ENCODE measurements around the gene PC. TPM values are rescaled to one million over a fixed set of nuclear protein-coding genes. Genes with fewer than 3 reads are reported as not detected.

Gene PC
- total and polyA plus RNA-seq, 2 donors (not counting 3 experiments of a cell fraction or from before 2014, with no cell fraction given): 5.5 to 17.5 TPM

DNA sequence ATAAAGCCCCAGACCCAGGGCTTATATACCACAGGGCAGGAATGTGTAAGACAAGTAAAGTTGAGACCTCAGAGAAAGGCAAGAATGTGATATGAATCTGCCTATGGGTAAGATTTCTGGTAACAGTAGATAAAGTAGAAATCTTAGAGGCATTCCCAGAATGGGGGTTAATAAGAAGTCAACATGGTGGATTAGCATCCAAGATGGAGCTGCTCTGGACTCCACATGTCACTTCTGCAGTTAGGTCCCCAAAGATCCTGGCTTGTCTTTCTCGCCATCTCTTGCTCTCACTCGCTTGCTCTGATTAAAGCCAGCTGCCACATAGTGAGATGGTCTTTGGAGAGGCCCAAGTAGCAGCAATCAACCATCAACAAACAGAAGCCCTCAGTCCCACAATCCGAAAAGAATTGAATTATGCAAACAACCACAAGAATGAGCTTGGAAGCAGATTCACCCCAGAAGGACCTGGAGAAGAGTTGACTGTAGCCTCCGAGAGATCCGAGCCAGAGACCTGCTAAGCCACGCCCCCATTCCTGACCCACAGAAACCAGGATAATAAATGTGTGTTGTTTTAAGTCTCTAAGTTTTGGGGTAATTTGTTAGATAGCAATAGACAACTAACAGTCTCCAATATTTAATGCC, 11.5 kb upstream of the PC start:
- Histone ChIP-seq H3K36me3 (ENCODE audit: control insufficient read depth in 2 of 2, extremely low read depth in 1 of 2, insufficient read depth in 2 of 2, low read length in 2 of 2) (no peaks in the 10 kb centered on the region), H3K79me2 (ENCODE audit: control insufficient read depth, insufficient read depth, low read length) (no peaks in the 10 kb centered on the region), H3K4me2 (ENCODE audit: insufficient read depth, low read length) (no peak overlapping the region), H3K27ac (ENCODE audit: insufficient read depth, low read depth, low read length) (peak overlapping the region; percentile 69), H3K4me3 (replicated peaks in 1 of 3; ENCODE audit: insufficient read depth in 1 of 3, low read depth in 1 of 3, low read length in 3 of 3) (no peak overlapping the region), H3K9ac (replicated peaks; ENCODE audit: extremely low read depth, insufficient read depth, low read length) (no peak overlapping the region), H3K9me1 (replicated peaks; ENCODE audit: control insufficient read depth, extremely low read depth, insufficient read depth, low read length) (no peaks in the 10 kb centered on the region), H3K27me3 (ENCODE audit: control insufficient read depth in 2 of 2, insufficient read depth in 2 of 2, low read length in 2 of 2) (no peaks in the 10 kb centered on the region), H3K4me1 (ENCODE audit: control insufficient read depth, extremely low read depth, insufficient read depth, low read length) (peaks cover 26% of the 10 kb centered on the region), H4K20me1 (replicated peaks; ENCODE audit: control insufficient read depth, extremely low read depth, insufficient read depth, low read length) (no peaks in the 10 kb centered on the region), H2AFZ (ENCODE audit: low read depth, low read length) (no peak overlapping the region), H3K9me3 (replicated peaks; ENCODE audit: control insufficient read depth, insufficient read depth, low read length) (no peaks in the 10 kb centered on the region)
- intact Hi-C loops (cut with micrococcal nuclease): no loop called here
- FAIRE-seq (no peak), DNase-seq (ENCODE audit: low read depth, low spot score) (no peak)
- BruUV-seq (replicated peaks): no TSS peak
- CTCF ChIA-PET: no interaction called here
- POLR2A ChIA-PET: no interaction called here
- dilution Hi-C loops (cut with MboI; ENCODE audit: extremely low pct_ligation_motif_present, low sequenced_read_pairs): no loop called here
- TF ChIP-seq POLR2A (IDR thresholded peaks at IDR 0.05; ENCODE audit: low read depth, low read length) (no peak), JUN (IDR thresholded peaks at IDR 0.05; ENCODE audit: borderline replicate concordance, insufficient read depth, insufficient read length, low read depth) (no peak), POLR2AphosphoS5 (IDR thresholded peaks at IDR 0.05; ENCODE audit: insufficient read depth, low read depth, low read length) (no peak), GATA2 (IDR thresholded peaks at IDR 0.05; ENCODE audit: insufficient read depth, insufficient read length, low read depth, low read length) (no peak), MYC (IDR thresholded peaks at IDR 0.05; ENCODE audit: low read depth, low read length) (no peak), CTCF (IDR thresholded peaks at IDR 0.05; ENCODE audit: extremely low read depth in 1 of 2, insufficient read depth in 1 of 2, low read depth in 1 of 2, low read length in 2 of 2) (no peak), FOS (IDR thresholded peaks at IDR 0.05; ENCODE audit: borderline replicate concordance, insufficient read depth, low read length) (no peak), MAX (IDR thresholded peaks at IDR 0.05; ENCODE audit: insufficient read depth, insufficient read length) (no peak), EZH2 (IDR thresholded peaks at IDR 0.05; ENCODE audit: borderline replicate concordance, low read depth, low read length, severe bottlenecking) (no peak)

All from endothelial cell of umbilical vein (primary cell).